Neural cell (in vitro differentiated cells): ENCODE measurements around the gene ABAT.

Source experiments
- EP300 ChIP-seq: fragments of 450-650 bp; conservative IDR thresholded peaks from 2 replicates; pipeline ENCODE4 v1.6.1; 2014; ENCODE audit warnings: antibody characterized with exemption, mild to moderate bottlenecking, moderate library complexity; ENCODE audit not compliant: poor library complexity, severe bottlenecking
- EZH2 ChIP-seq: fragments of 200-600, 300-800 bp; shearing (Covaris generic), sonication (generic); IDR thresholded peaks from 2 replicates; pipeline ENCODE4 v1.6.1; 2014; ENCODE audit warnings: antibody characterized with exemption, low read length, borderline replicate concordance, mild to moderate bottlenecking; ENCODE audit not compliant: insufficient read depth, poor library complexity, severe bottlenecking
- POLR2AphosphoS5 ChIP-seq: IDR thresholded peaks from 2 replicates; pipeline ENCODE4 v1.6.1; 2012
- TF ChIP-seq, protein P1 (sequence below): fragments of 450-650 bp; IDR thresholded peaks from 2 replicates; pipeline ENCODE4 v1.5.1; 2014; ENCODE audit warnings: antibody characterized with exemption, mild to moderate bottlenecking, moderate library complexity; ENCODE audit not compliant: poor library complexity, severe bottlenecking
- TF ChIP-seq, protein P2 (sequence below): IDR thresholded peaks from 2 replicates; pipeline ENCODE4 v1.6.1; 2012; ENCODE audit warnings: borderline replicate concordance

DNA sequence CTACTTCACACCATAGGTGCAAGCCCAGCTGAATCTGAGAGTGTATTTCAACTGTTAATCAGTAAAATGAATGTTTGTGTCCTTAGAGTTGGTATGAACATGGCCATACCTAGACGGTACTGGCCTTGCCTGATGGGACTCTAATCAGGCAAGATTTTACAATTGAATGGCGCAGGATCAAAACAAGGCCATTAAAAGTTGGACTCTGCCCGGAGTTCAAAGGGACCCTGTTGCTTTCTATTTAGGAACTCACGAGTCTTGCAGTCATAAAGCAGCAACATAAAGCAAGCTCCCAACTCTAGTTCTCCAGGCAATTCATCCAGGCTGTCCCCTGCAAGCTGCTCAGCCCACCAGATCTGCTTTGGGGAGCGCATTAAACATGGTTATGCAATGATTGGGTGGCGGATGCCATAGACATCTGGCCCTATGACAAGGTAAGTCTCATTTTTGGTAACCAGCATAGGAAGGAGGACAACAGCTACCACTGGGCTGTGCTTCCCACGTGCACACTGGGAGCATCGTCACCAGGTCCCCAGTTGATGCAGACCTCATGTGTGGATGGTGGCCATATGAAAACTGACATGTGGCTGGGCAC is 114.3 kb downstream of the ABAT start:
- TF ChIP-seq, protein P1, sequence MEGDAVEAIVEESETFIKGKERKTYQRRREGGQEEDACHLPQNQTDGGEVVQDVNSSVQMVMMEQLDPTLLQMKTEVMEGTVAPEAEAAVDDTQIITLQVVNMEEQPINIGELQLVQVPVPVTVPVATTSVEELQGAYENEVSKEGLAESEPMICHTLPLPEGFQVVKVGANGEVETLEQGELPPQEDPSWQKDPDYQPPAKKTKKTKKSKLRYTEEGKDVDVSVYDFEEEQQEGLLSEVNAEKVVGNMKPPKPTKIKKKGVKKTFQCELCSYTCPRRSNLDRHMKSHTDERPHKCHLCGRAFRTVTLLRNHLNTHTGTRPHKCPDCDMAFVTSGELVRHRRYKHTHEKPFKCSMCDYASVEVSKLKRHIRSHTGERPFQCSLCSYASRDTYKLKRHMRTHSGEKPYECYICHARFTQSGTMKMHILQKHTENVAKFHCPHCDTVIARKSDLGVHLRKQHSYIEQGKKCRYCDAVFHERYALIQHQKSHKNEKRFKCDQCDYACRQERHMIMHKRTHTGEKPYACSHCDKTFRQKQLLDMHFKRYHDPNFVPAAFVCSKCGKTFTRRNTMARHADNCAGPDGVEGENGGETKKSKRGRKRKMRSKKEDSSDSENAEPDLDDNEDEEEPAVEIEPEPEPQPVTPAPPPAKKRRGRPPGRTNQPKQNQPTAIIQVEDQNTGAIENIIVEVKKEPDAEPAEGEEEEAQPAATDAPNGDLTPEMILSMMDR, result no peak
- no peak for TF ChIP-seq EZH2
- no peak for TF ChIP-seq POLR2AphosphoS5
- no peak for TF ChIP-seq EP300
- TF ChIP-seq, protein P2, sequence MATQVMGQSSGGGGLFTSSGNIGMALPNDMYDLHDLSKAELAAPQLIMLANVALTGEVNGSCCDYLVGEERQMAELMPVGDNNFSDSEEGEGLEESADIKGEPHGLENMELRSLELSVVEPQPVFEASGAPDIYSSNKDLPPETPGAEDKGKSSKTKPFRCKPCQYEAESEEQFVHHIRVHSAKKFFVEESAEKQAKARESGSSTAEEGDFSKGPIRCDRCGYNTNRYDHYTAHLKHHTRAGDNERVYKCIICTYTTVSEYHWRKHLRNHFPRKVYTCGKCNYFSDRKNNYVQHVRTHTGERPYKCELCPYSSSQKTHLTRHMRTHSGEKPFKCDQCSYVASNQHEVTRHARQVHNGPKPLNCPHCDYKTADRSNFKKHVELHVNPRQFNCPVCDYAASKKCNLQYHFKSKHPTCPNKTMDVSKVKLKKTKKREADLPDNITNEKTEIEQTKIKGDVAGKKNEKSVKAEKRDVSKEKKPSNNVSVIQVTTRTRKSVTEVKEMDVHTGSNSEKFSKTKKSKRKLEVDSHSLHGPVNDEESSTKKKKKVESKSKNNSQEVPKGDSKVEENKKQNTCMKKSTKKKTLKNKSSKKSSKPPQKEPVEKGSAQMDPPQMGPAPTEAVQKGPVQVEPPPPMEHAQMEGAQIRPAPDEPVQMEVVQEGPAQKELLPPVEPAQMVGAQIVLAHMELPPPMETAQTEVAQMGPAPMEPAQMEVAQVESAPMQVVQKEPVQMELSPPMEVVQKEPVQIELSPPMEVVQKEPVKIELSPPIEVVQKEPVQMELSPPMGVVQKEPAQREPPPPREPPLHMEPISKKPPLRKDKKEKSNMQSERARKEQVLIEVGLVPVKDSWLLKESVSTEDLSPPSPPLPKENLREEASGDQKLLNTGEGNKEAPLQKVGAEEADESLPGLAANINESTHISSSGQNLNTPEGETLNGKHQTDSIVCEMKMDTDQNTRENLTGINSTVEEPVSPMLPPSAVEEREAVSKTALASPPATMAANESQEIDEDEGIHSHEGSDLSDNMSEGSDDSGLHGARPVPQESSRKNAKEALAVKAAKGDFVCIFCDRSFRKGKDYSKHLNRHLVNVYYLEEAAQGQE, result no peak
